GM19351 (cell line): ENCODE measurements around the gene ALG11.
"Not testable (repeated sequence)": the region's sequence is repeated elsewhere in the genome, so short reads cannot be mapped to it uniquely, and the experiment has no call there.

Experiments
- ATAC-seq: cut with Tn5 transposase; IDR thresholded peaks from one replicate; pipeline ENCODE4 v1.9.1; 2021; ENCODE audit warnings: mild to moderate bottlenecking, moderate library complexity; ENCODE audit not compliant: unreplicated experiment

Gene ALG11, protein sequence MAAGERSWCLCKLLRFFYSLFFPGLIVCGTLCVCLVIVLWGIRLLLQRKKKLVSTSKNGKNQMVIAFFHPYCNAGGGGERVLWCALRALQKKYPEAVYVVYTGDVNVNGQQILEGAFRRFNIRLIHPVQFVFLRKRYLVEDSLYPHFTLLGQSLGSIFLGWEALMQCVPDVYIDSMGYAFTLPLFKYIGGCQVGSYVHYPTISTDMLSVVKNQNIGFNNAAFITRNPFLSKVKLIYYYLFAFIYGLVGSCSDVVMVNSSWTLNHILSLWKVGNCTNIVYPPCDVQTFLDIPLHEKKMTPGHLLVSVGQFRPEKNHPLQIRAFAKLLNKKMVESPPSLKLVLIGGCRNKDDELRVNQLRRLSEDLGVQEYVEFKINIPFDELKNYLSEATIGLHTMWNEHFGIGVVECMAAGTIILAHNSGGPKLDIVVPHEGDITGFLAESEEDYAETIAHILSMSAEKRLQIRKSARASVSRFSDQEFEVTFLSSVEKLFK

DNA sequence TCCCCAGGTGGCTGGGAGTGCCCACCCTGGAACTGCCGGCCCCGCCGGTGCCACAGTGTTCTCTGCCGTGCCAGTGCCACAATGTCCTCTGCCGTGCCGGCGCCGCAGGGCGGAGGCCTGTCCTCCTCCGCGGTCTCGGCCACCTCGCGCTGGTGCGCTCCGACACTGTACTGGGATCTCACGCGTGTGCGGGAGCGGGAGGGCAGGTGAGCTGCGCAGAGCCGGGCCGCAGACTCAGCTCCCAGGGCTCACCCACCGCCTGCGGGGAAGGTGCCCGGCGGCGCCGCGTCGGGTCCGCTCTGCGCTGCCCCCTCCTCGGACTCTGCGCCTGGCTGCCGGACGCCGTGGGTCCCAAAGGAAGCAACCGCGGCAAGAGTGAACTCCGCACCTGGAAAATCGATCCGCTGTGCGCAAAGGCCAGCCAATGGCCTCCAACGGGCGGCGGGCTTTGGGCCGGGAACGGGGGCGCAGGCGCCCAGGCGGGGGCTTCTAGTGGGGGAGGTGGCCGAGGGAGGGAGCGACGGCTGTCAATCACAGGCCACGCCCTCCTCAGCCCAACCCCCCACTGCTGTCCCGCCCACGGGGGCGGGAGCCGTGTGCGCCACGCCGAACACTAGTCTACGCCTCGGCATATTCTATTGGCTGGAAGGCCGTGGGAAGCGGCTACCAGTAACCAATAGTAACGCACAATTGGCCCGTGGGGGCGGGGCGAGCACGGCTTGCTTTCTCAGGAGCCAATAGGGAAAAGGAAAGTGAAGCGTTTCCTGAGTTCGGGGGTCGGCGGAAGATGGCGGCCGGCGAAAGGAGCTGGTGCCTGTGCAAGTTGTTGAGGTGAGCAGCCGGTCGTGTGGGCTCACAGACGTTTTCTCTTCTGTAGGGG lies at the start of gene ALG11:
ALG11 (plus strand) TSS at position 767 of the 880 bp plus-strand sequence; CDS start at position 788, 21 bp downstream.
- peak; percentile 99 for ATAC-seq

DNA sequence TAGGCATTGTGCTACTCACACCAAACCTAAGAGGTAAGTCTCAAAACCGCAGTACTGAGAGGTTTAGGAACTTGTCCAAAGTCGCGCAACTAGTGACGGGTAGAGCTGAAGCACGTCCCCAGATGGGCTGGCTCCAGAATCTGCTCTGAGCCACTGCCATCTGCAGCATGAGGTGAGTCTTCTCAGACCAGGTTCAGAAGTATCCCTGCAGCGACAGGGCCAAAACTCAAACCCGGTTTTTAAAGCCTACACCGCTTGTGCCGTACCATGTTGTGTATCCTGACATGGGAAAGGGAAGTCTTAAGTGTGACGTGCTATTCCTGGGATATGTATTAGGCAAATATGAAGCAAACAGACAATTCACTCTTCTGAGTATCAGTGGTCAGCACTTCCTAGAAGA lies 46.0 kb upstream of the ALG11 start:
- no peak for ATAC-seq

DNA sequence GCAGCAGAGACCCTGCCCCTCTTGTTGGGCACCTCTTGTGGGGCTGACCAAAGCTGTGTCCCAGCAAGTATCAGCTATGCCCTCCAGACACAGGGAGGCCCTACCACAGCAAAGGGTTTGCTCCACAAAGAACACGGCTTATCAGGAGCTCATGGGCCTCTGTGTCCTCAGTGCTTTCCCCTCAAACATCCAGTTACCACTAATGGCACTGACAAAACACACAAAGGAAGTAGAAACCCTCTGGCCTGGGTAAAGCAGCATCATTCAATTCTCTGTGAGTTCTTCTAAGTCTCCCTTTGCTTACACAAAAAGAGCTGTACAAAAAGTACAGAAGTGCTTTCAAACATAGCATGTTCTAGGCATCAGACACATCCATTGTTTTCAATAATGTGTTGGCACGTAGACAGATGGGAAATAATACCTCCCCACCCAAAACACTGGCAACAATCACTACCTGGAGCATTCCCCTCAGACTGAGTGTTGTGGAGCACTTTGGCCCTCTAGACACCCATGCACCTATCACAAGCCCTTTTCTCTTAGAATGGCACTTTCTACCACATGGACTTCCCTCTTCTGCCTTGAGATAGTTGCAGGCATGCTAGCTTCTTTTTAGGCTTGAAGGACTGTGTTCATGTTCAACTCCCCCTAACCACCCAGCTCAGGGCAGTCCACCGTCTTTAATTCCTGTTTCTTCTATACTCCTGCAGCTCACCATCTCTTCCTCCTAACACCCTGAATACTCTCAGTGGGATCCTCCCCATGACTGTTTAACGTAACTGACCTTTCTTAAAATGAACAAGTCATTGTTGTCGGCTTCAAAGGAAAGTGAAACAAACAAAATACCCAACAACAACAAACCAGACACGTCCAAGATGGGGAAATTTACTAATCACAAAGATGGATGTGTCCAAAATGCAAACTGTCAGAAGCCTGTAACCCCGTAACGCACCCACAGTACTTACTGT lies 44.4 kb upstream of the ALG11 start:
- ATAC-seq: no peak

DNA sequence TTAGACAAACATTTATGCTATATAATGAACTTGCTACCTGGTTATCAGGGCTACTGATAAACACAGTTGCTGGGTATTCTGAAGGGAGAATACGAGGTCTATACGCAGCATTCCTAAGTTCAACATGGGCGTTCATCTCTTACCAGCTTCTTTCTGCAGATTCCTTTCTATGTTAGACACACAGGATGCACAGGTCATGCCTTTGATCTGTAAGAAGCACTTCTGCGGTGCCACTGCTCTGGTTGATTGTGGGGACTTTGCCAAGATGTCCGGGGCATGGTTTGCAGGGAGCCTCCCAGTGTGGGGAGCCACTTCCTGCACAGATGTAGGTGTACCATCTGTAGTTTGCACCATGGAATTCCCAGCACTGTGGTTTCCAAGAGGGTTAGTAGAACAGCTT lies 41.8 kb upstream of the ALG11 start:
- no peak for ATAC-seq

DNA sequence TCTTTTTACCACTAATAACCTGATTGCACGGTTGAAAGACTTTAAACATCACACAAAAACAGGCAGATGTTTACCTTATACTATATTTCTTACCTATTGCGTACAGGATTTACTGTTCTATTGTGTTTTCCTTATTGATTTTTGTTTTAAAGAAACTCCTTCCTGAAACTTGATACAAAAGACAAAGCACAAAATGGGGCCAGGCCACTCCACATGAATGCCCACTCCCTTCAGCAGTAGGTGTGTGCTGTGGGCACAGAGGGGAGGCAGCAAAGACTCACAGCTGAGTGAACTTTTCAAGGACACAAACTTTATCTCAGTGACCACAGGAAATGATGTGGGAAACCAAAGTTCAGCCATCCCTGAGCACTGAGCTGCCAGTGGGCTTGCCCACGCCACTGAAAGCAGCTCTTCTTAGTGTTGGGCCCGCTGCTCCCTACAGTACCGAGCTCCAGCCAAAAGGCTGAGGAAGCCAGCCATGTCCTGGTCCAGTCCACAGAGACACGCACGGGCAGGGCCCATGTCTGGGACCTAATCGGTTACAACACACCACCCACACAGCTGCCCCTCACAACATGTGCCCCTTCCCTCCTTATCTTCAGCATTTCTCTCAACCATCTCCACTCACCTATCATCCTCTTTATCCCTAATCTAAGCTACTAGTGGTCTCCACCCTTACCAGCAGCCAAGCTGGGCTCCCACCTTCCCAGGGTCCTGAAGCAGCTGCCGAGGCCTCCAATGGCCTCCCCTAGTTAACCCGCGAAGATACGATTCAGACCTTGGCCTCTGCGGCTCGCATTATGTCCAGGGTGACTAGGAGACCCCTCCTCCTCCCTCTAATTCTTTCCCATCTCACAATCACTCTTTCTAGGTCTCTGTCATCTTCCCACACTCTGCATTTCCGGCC lies 40.4 kb upstream of the ALG11 start:
- no peak for ATAC-seq

DNA sequence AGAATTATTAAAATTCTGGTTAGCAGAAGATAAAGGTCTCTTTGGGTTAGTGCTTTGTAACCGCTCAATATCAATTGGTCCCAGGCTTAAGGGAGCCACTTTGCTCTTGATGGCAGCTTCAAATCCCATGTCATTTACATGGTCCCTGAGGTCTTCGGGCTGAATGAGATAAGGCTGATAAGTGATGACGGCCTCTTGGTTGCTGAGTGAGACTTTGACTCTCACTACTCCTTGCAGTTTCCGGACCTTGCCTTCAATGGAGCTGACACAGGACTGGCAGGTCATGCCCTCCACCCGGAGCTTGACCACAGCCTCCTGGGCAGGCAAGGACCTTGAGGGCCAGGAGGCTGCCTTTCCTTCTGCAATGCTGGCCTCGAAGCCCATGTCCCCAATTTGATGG lies 37.7 kb upstream of the ALG11 start:
- ATAC-seq: no peak

DNA sequence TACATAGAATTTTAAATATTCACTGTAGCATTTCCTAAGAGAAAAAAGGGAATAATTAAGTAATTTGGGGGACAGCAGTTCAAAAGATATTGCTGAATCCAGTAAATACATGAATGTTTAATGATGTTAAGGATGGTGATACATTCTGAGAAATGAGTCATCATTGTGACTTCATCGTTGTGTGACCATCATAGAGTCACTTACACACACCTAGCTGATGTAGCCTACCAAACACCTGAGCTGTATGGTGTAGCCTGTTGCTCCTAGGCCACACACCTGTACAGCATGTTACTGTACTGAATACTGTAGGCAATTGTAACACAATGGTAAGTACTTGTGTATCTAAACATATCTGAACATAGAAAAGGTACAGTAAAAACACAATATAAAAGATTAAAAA lies 35.8 kb upstream of the ALG11 start:
- no peak for ATAC-seq

DNA sequence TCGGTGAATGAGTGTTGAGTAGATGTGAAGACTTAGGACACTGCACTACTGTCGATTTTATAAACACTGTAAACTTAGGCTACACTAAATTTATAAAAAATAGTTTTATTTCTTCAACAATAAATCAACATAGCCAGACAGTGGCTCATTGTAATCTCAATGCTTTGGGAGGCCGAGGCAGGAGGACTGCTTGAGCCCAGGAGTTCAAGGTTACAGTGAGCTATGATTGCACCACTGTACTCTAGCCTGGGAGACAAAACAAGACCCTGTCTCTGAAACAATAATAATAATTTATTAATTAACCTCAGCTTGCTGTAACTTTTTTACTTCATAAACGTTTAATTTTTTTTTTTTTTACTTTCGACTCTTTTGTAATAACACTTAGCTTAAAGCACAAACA lies 35.3 kb upstream of the ALG11 start:
- no peak for ATAC-seq

DNA sequence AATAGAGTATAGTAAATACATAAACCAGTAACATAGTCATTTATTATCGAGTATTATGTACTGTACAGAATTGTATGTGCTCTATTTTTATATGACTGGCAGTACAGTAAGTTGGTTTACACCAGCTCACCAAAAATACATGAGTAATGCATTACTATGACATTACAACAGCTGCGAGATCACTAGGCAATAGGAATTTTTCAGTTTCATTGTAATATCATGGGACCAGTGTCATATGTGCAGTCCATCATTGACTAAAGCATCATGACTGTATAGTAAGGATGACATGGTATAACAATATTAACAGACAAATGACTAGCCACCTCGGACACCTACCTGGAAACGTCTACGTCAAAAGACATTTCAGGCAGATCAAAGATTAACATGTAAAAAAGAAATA lies 34.6 kb upstream of the ALG11 start:
- ATAC-seq: no peak

DNA sequence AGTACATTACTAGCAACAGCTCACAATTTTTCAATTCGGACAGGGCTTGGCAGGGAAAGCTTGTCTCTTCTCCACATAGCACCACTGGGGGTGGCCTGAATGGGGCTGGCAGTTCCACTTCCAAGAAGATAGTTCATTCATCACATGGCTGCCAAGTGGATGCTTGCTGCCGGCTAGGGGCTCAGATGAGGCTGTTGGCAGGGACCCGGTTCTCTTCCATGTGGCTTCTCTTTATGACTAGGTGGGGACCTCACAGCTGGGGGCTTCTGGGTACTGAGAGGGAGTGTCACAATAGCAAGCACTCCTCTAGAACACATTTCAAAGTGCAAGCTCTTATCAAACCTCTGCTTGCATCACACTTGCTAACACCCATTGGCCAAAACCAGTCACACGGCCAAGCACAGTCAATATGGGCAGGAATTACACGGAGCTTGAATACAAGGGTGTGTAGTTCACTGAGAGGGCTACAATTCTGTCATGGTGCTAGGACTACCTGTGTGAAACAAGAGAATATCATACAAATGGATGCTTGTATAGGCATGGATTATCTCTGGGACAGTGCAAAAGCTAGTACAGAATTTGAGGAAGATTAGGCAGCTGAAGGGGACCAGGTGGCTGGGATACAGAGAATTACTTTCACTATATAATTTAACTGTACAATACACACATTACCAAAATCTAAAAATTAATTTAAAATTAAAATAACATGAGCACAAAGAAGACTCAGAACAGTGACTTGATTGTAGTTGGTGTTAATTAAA lies 33.2 kb upstream of the ALG11 start:
- ATAC-seq: no peak

DNA sequence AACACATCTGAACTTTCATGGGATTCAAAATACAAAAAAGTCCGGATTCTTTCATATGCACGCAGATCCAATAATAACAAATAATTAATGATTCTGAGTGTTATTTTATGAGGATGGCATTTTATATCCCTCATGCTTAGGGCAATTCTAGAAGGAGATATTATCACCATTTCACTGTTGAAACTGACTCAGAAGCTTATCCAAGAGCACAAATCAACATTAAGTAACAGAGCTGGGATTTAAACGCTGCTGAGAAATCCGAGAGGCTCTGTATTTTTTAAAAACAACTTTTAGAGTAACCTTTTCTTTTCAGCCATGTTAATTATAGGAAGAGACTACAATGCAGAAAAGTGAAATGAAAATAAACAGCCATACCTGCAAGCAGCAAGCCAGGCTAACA lies 31.3 kb upstream of the ALG11 start:
- no peak for ATAC-seq

DNA sequence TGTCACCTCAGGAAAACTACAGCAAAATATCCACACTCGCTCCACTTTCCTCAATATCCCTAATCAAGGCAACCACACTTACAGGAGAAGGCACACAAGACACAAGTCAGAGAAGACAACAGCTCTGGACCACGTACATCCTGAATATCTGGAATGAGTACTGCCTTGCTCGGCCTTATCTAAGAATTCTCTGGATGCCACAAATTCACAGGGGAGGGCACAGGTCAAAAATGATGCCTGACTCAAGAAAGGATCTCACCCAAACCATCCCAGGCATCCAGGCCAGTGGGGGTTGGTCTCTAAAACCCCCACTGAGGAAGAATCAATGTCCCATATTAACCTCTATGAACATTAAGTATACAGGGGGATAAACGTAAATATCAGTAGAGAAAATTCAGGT lies 30.8 kb upstream of the ALG11 start:
- ATAC-seq: no peak

DNA sequence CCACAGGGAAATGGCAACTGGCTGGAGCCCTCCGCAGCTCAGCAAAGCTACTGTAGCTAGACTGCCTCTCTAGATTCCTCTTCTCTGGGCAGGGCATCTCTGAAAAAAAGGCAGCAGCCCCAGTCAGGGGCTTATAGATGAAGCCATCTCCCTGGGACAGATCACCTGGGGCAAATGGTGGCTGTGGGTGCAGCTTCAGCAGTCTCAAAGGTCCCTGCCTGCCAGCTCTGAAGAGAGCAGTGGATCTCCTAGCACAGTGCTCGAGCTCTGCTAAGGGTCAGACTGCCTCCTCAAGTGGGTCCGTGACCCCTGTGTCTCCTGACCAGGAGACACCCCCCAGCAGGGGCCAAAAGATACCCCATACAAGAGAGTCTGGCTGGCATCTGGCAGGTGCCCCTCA lies 28.9 kb upstream of the ALG11 start:
- ATAC-seq: not testable (repeated sequence)

DNA sequence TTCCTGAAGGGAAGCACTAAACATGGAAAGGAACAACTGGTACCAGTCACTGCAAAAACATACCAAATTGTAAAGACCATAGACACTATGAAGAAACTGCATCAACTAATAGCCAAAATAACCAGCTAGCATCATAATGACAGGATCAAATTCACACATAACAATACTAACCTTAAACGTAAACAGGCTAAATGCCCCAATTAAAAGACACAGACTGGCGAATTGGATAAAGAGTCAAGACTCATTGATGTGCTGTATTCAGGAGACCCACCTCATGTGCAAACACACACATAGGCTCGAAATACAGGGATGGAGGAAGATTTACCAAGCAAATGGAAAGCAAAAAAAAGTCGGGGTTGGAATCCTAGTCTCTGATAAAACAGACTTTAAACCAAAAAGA lies 27.3 kb upstream of the ALG11 start:
- not testable (repeated sequence) for ATAC-seq

DNA sequence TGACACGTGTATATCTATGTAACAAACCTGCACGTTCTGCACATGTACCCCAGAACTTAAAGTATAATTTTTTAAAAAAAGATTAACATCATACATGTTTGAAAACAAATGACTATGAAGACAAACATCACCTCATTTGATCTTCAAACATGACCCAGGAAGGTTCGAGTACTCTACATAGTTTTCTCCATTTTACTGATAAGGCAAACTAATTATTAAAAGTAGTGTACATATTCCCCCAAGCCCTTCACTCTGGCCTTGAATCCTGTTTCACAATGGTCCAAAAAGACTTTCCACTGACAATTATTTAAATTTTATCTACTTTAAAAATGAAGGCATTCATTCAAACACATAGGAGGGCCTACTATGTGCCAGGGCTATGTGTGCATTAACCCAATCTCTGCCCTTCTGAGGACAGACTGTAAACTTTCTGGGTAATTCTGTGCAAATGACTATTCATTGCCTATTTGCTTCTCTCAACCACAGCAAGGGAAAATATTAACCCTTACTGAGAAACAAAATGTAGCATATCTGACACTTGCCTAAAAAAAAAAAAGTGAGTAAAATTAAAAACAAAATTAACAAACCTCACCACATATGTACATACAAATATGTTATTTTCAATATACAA lies 23.1 kb upstream of the ALG11 start:
- no peak for ATAC-seq

DNA sequence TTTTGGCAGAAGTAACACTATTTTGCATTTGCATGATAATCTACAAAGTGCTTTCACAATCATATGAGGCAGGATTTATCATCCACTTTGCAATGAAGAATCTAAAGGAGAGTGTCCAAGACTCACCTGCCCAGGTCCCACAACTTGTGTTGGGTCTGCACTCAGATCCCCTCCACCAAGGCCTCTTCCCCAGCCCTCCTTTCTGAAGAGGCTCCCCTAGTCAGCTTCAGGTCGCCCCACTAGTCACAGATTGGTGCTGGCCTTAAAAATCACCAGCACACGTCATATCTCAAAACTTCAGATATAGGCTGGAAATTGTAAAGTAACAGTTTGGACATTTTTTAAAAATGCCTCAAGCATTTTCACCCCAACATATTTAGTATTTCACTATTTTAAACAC lies 18.5 kb upstream of the ALG11 start:
- ATAC-seq: no peak

DNA sequence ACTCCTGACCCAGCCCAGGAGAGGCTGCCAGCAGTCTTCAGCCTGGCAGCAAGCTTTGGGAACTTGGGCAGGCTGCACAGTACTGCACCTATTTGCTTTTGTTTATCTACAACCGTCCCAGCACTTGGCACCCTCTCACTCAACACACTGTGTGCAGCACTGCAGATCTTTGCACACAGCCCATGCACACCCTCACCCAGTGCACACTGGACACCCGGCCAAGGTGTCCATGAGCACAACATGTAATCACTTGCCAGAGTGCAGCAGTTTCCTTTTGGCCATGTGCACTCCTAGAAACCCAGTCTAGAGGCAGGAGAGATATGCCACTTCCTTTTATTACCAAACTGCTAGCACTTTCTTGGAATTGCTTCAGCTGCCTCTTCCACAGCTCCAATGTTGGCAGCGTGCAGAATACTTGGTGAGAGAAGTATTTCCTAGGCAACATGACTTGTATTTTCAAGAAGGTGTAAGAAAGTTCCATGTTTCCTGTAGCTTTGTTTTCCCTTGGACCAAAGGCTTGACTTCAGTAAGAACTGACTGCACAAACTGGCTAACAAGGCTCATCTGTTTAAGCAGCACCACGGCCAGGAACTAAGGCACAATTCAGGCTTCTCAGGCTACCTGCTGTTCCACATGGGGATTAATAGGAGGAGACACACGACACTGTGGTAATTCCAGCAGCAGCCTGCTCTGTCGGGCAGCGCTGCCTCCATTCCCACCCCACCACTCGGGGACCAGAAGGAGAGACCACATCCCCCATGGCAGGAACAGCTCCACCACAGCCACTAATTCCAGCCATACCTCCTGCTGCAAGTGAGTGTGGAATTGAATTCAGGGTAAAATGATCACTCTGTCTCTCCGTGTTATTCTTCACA lies 16.3 kb upstream of the ALG11 start:
- no peak for ATAC-seq

DNA sequence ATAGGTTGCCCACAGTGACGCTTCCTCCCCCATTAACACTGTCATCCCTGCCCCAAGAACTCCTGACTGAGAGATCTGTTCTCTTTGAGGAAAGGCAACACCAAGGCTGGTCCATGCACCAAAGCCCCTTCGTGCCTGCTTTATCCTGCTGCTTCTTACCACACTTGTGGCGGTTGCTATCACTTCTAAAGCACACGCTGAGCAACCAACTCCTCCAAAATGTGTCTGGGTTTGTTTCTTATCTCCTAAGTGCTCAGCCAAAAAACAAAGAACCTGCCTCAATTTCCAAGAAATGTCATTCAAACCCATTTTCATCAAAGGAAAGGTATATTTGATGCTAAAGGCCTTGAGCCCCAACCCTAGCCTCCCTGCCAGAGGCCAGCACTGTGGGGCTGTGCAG lies 15.6 kb upstream of the ALG11 start:
- no peak for ATAC-seq
